ENCODE measurements around the gene HDAC4.

Gene HDAC4

GRCh38 chr2:239436669-239437335 lies 36.0 kb upstream of the HDAC4 start:
- CTCF ChIA-PET = no interaction called here
- no peak overlapping the region for H3K27ac Mint-ChIP-seq

DNA sequence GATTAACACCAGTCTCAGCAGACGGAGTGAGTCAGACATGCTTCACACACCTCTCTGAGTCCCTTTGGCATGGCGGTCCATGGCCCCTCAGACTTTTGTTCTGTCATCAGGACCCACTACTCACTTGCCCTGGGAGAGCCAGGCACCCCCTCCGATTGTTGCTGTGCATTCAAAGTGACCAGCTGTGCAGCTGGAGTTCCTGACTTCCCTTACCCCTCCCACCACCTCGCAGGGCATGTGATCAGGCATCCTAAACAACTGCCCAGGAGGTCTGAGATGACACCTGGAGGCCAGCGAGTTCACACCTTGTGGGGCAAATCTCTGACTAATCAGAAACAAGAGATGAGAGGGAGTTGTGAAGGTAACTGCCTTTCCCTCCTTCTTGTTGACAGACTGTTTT lies 35.3 kb upstream of the HDAC4 start:
- Mint-ChIP-seq H3K4me3 (no peak overlapping the region), H3K27ac (no peak overlapping the region), H3K4me1 (peaks cover 7% of the 10 kb centered on the region), H3K9me3 (peaks cover 5% of the 10 kb centered on the region), H3K36me3 (no peaks in the 10 kb centered on the region), H3K27me3 (peaks cover 46% of the 10 kb centered on the region)
- CTCF ChIA-PET = no interaction called here
- DNase-seq = no peak

More at GRCh38 chr2:239436669-239437335, 36.0 kb upstream of the HDAC4 start:
- no peak for DNase-seq
- Mint-ChIP-seq H3K4me3 (no peak overlapping the region), H3K4me1 (peaks cover 15% of the 10 kb centered on the region), H3K36me3 (no peaks in the 10 kb centered on the region), H3K27me3 (peaks cover 46% of the 10 kb centered on the region), H3K9me3 (peaks cover 5% of the 10 kb centered on the region)

- peaks cover 3% of the 10 kb centered on the region for H3K4me1 Mint-ChIP-seq
- H3K9me3 Mint-ChIP-seq = peaks cover 5% of the 10 kb centered on the region
- no peak for DNase-seq
- CTCF ChIA-PET = no interaction called here
- H3K4me3 Mint-ChIP-seq = no peak overlapping the region
- no peak overlapping the region for H3K27ac Mint-ChIP-seq
- no peaks in the 10 kb centered on the region for H3K36me3 Mint-ChIP-seq
- peaks cover 29% of the 10 kb centered on the region for H3K27me3 Mint-ChIP-seq
These were observed 33.1 kb upstream of the HDAC4 start for GRCh38 chr2:239433777-239434403.

- Mint-ChIP-seq H3K4me3 (no peak overlapping the region), H3K27me3 (peaks cover 26% of the 10 kb centered on the region), H3K27ac (no peak overlapping the region), H3K36me3 (no peaks in the 10 kb centered on the region), H3K4me1 (peaks cover 3% of the 10 kb centered on the region), H3K9me3 (peaks cover 5% of the 10 kb centered on the region)
- CTCF ChIA-PET = no interaction called here
- no peak for DNase-seq
These were observed 31.4 kb upstream of the HDAC4 start for GRCh38 chr2:239432174-239432573.

DNA sequence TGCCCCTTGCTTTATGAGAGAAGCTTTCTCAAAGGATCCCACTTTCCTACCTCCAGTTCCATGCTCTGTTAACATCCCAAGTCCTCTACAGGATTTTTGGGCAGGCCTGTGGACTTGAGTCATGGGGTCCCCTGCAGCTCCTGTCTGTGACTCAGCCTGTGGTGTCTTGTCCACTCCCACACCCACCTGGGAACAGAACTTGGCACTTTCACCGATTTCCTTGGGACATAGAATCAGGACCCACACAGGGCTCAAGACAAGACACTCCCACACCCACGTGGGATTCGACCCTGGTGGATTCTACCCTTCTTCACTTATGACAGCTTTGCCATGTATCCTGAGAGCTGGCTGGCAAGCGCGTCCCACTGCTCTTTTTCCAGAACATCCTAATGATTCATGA lies 30.7 kb upstream of the HDAC4 start:
- Mint-ChIP-seq H3K27ac (no peak overlapping the region), H3K27me3 (peaks cover 29% of the 10 kb centered on the region), H3K9me3 (peaks cover 5% of the 10 kb centered on the region), H3K36me3 (no peaks in the 10 kb centered on the region), H3K4me1 (peaks cover 3% of the 10 kb centered on the region), H3K4me3 (no peak overlapping the region)
- CTCF ChIA-PET = no interaction called here
- DNase-seq = no peak

DNA sequence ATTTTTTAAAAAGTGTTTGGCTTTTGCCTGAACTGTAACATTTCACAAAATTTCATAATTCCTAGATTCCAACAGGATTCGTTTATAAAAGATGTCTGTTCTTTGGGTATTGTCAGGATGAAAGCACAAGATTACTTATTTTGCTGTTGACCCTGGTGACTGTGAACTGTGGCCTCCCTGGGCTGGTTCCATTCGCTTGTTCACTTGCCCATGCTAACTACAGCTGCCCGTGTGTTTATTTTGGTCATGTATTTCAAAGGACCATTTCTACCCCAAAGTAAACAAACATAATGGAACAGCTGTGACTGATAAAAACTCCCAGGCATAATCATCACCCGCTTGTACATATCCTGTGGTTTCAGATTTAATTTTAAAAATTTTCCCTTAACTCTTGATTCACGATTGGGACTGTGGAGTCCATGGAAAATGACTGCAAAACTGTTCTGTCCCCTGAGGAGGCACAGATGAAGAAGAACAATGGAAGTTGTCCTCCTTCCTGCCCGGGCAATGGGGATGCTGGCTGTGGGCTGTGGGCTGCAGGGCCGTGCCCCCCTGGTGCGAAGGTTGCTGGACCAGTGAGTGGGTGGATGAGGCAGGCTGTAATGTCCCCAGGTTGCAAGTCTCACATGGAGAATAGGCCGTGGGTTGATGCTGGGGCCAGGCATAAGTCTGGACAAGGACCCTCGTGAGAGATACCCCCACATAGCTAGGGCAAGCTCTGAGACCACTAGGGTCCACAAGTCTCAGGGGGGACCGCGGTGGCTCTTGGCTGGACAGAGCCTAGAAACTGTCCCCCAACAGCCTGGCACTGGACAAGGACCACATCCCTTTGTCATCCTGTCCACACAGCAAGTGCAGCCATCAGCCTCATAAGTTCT lies 28.9 kb upstream of the HDAC4 start:
- H3K27me3 Mint-ChIP-seq = peaks cover 36% of the 10 kb centered on the region
- no peaks in the 10 kb centered on the region for H3K36me3 Mint-ChIP-seq
- H3K4me1 Mint-ChIP-seq = peaks cover 3% of the 10 kb centered on the region
- CTCF ChIA-PET = no interaction called here
- peaks cover 5% of the 10 kb centered on the region for H3K9me3 Mint-ChIP-seq
- no peak overlapping the region for H3K4me3 Mint-ChIP-seq
- no peak for DNase-seq
- H3K27ac Mint-ChIP-seq = no peak overlapping the region

- CTCF ChIA-PET = no interaction called here
These were observed 24.8 kb upstream of the HDAC4 start for GRCh38 chr2:239425631-239426030.

GRCh38 chr2:239424337-239425045 lies 23.7 kb upstream of the HDAC4 start:
- H3K4me1 Mint-ChIP-seq = no peaks in the 10 kb centered on the region
- no peak overlapping the region for H3K4me3 Mint-ChIP-seq
- CTCF ChIA-PET = no interaction called here
- no peak for DNase-seq
- no peaks in the 10 kb centered on the region for H3K36me3 Mint-ChIP-seq
- no peak overlapping the region for H3K27ac Mint-ChIP-seq
- no peaks in the 10 kb centered on the region for H3K9me3 Mint-ChIP-seq
- peaks cover 32% of the 10 kb centered on the region for H3K27me3 Mint-ChIP-seq

More at GRCh38 chr2:239425631-239426030, 24.8 kb upstream of the HDAC4 start:
- H3K27ac Mint-ChIP-seq = no peak overlapping the region
- H3K27me3 Mint-ChIP-seq = peaks cover 32% of the 10 kb centered on the region
- no peak overlapping the region for H3K4me3 Mint-ChIP-seq
- no peaks in the 10 kb centered on the region for H3K9me3 Mint-ChIP-seq
- no peak for DNase-seq
- H3K4me1 Mint-ChIP-seq = no peaks in the 10 kb centered on the region
- no peaks in the 10 kb centered on the region for H3K36me3 Mint-ChIP-seq

GRCh38 chr2:239423551-239423950 lies 22.7 kb upstream of the HDAC4 start:
- Mint-ChIP-seq H3K27me3 (peaks cover 32% of the 10 kb centered on the region), H3K4me1 (no peaks in the 10 kb centered on the region), H3K9me3 (no peaks in the 10 kb centered on the region), H3K27ac (no peak overlapping the region), H3K36me3 (no peaks in the 10 kb centered on the region), H3K4me3 (no peak overlapping the region)
- DNase-seq = no peak
- CTCF ChIA-PET = no interaction called here

- H3K4me3 Mint-ChIP-seq = no peak overlapping the region
- peaks cover 32% of the 10 kb centered on the region for H3K27me3 Mint-ChIP-seq
- H3K36me3 Mint-ChIP-seq = no peaks in the 10 kb centered on the region
- H3K27ac Mint-ChIP-seq = no peak overlapping the region
- no peak for DNase-seq
- H3K4me1 Mint-ChIP-seq = no peaks in the 10 kb centered on the region
- no peaks in the 10 kb centered on the region for H3K9me3 Mint-ChIP-seq
- CTCF ChIA-PET = no interaction called here
These were observed 21.0 kb upstream of the HDAC4 start for GRCh38 chr2:239421851-239422250.

GRCh38 chr2:239420082-239420481 lies 19.3 kb upstream of the HDAC4 start:
- Mint-ChIP-seq H3K4me1 (no peaks in the 10 kb centered on the region), H3K4me3 (no peak overlapping the region), H3K27ac (no peak overlapping the region), H3K36me3 (no peaks in the 10 kb centered on the region), H3K27me3 (peaks cover 23% of the 10 kb centered on the region), H3K9me3 (no peaks in the 10 kb centered on the region)
- DNase-seq = no peak
- CTCF ChIA-PET = no interaction called here

GRCh38 chr2:239418918-239419317 lies 18.1 kb upstream of the HDAC4 start:
- CTCF ChIA-PET = no interaction called here
- no peak overlapping the region for H3K27ac Mint-ChIP-seq
- H3K9me3 Mint-ChIP-seq = peaks cover 5% of the 10 kb centered on the region
- H3K4me3 Mint-ChIP-seq = no peak overlapping the region
- peaks cover 3% of the 10 kb centered on the region for H3K4me1 Mint-ChIP-seq
- H3K27me3 Mint-ChIP-seq = peaks cover 23% of the 10 kb centered on the region
- H3K36me3 Mint-ChIP-seq = peaks cover 3% of the 10 kb centered on the region
- no peak for DNase-seq

DNA sequence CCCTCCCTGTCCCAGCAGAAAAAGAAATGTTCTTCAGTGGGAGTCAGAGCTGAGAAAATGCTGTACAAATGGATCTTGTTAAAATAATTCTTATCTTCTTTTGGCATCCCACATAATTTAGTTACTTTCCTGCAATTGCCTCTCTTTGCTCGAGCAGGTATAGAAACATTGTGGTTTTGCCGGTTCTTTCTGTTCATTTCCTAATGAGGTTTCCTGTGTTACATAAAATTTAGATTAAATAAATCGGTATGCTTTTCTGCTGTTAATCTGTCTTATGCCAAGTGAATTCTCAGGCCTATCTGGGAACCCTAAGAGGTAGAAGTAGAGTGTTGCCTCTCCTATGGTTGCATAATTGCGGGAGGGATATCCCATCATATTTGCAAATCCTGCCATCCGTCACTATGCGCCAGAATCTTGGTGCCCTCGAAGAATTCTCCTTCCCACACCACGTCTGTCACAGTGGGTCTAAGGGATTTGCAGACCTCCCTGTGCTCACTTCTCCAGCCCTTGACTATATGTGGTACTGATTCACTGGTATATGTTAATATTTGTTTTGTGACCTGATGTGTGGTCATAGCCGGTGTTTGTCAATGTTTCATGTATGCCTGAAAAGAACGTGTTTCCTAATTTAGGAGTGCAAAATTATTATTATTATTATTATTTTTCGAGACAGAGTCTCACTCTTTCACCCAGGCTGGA lies 12.2 kb upstream of the HDAC4 start:
- Mint-ChIP-seq H3K27me3 (peaks cover 51% of the 10 kb centered on the region), H3K4me3 (no peak overlapping the region), H3K9me3 (peaks cover 11% of the 10 kb centered on the region), H3K36me3 (peaks cover 4% of the 10 kb centered on the region), H3K27ac (no peak overlapping the region), H3K4me1 (peaks cover 15% of the 10 kb centered on the region)
- DNase-seq = no peak
- CTCF ChIA-PET = no interaction called here
